CD14-positive monocyte (primary cell): ENCODE data around the gene RPS6KA5. TPM values are rescaled to one million over a fixed set of nuclear protein-coding genes. Genes with fewer than 3 reads are reported as not detected.

Experiments used
- DNase-seq, 3 donors: peaks; one replicate each; pipeline ENCODE4 v3.0.0-alpha.2; 2011 to 2022
- H2AFZ ChIP-seq: 2 replicates; pipeline ENCODE4 v1.6.0; 2012; ENCODE audit warnings: mild to moderate bottlenecking, low read depth, low read length, inconsistent platforms; ENCODE audit not compliant: insufficient read depth, poor library complexity, severe bottlenecking
- H3K27ac ChIP-seq, 2 donors: 1 replicate in 1 of 2; 2 replicates in 1 of 2; pipeline ENCODE4 v1.5.1; 2012 to 2013; ENCODE audit warnings: low read length in 2 of 2, control low read depth in 1 of 2, inconsistent platforms in 1 of 2, low read depth in 1 of 2, mild to moderate bottlenecking in 1 of 2
- H3K27me3 ChIP-seq, 2 donors: one replicate each; pipeline versions ENCODE4 v1.6.0 to v1.6.1; 2011 to 2013; ENCODE audit warnings: low read length in 2 of 2; ENCODE audit not compliant: control insufficient read depth in 2 of 2, insufficient read depth in 2 of 2
- H3K36me3 ChIP-seq, 2 donors: replicated peaks in 1 of 2; 1 replicate in 1 of 2; 2 replicates in 1 of 2; pipeline versions ENCODE4 v1.5.1 to v1.6.1; 2012 to 2013; ENCODE audit warnings: low read length in 2 of 2, control low read depth in 1 of 2, inconsistent platforms in 1 of 2, mild to moderate bottlenecking in 1 of 2; ENCODE audit not compliant: insufficient read depth in 2 of 2, control insufficient read depth in 1 of 2
- H3K4me1 ChIP-seq, 2 donors: 1 replicate in 1 of 2; 2 replicates in 1 of 2; pipeline versions ENCODE4 v1.5.1 to v1.6.1; 2012 to 2013; ENCODE audit warnings: low read length in 2 of 2, control low read depth in 1 of 2, inconsistent platforms in 1 of 2, mild to moderate bottlenecking in 1 of 2, moderate library complexity in 1 of 2; ENCODE audit not compliant: insufficient read depth in 2 of 2, control insufficient read depth in 1 of 2
- H3K4me2 ChIP-seq: replicated peaks from 2 replicates; pipeline ENCODE3; 2012; ENCODE audit warnings: low read length, moderate library complexity, mild to moderate bottlenecking; ENCODE audit not compliant: poor library complexity, severe bottlenecking; ENCODE audit errors: extremely low read depth
- H3K4me3 ChIP-seq, 3 experiments: fragments of 200-600 bp in 1 of 3; sonication (generic) in 1 of 3; replicated peaks in 1 of 3; 1 replicate in 2 of 3; 2 replicates in 1 of 3; pipeline ENCODE4 v1.5.1; 2011 to 2013; ENCODE audit warnings: low read length in 3 of 3, mild to moderate bottlenecking in 3 of 3, control low read depth in 2 of 3, low read depth in 2 of 3, inconsistent platforms in 1 of 3, moderate library complexity in 1 of 3
- H3K79me2 ChIP-seq: 2 replicates; pipeline ENCODE4 v1.6.0; 2012; ENCODE audit warnings: mild to moderate bottlenecking, control low read depth, inconsistent platforms, low read length, moderate library complexity; ENCODE audit not compliant: insufficient read depth
- H3K9ac ChIP-seq: 2 replicates; pipeline ENCODE4 v1.6.0; 2017; ENCODE audit warnings: low read length, mild to moderate bottlenecking; ENCODE audit not compliant: insufficient read depth, poor library complexity, severe bottlenecking
- H3K9me3 ChIP-seq, 2 donors: replicated peaks in 1 of 2; 1 replicate in 1 of 2; 2 replicates in 1 of 2; pipeline versions ENCODE4 v1.5.1 to v1.6.1; 2012 to 2013; ENCODE audit warnings: low read length in 2 of 2, control low read depth in 1 of 2; ENCODE audit not compliant: control insufficient read depth in 1 of 2, insufficient read depth in 1 of 2
- H4K20me1 ChIP-seq: 2 replicates; pipeline ENCODE4 v1.6.0; 2012; ENCODE audit warnings: mild to moderate bottlenecking, low read length, control low read depth, moderate library complexity; ENCODE audit not compliant: insufficient read depth
- H3K27ac Mint-ChIP-seq, 7 donors: one replicate each; pipeline ENCODE4 v1.8.0; 2020; ENCODE audit warnings: mild to moderate bottlenecking in 7 of 7, mixed read lengths in 7 of 7, moderate library complexity in 6 of 7, inconsistent platforms in 2 of 7
- H3K27me3 Mint-ChIP-seq, 3 donors: one replicate each; pipeline ENCODE4 v1.8.0; 2021 to 2022; ENCODE audit warnings: low read depth in 3 of 3, mild to moderate bottlenecking in 3 of 3, mixed read lengths in 3 of 3, moderate library complexity in 3 of 3, inconsistent platforms in 1 of 3
- H3K36me3 Mint-ChIP-seq, 2 donors: one replicate each; pipeline ENCODE4 v1.8.0; 2020; ENCODE audit warnings: mixed read lengths in 2 of 2, inconsistent platforms in 1 of 2, mild to moderate bottlenecking in 1 of 2
- H3K4me1 Mint-ChIP-seq: one replicate; pipeline ENCODE4 v1.8.0; 2020; ENCODE audit warnings: mild to moderate bottlenecking, mixed read lengths
- H3K4me3 Mint-ChIP-seq, 2 donors: one replicate each; pipeline ENCODE4 v1.8.0; 2020; ENCODE audit warnings: mild to moderate bottlenecking in 2 of 2, mixed read lengths in 2 of 2, moderate library complexity in 1 of 2
- H3K9me3 Mint-ChIP-seq, 7 donors: one replicate each; pipeline ENCODE4 v1.8.0; 2020 to 2022; ENCODE audit warnings: mixed read lengths in 7 of 7, mild to moderate bottlenecking in 6 of 7, moderate library complexity in 6 of 7, inconsistent platforms in 2 of 7
- CTCF ChIP-seq: fragments of 200-600 bp; IDR thresholded peaks from one replicate; pipeline ENCODE4 v1.8.0; 2022; ENCODE audit warnings: antibody characterized with exemption, mild to moderate bottlenecking
- WGBS: methylation state at CpG from one replicate; pipeline ENCODE4 v1.1.5; 2013; ENCODE audit warnings: missing lambda C conversion rate; ENCODE audit not compliant: insufficient coverage; 5-methylcytosine and 5-hydroxymethylcytosine counted together
- intact Hi-C, 2 donors: fragments of 100-400 bp; cut with micrococcal nuclease; formaldehyde crosslinking; loops; one replicate each; pipeline versions ENCODE4 v1.15.0 to v1.15.1; 2023
- polyA plus RNA-seq, 3 donors: library from polyadenylated mRNA; depleted of rRNA in 1 of 3; unstranded in 2 of 3; stranded (reverse) in 1 of 3; fragments of 300-500 nt in 2 of 3; fragments of >200 nt in 1 of 3; fragmentation: Illumina TruSeq in 2 of 3; gene quantifications; 1 replicate in 2 of 3; 2 replicates in 1 of 3; pipeline ENCODE4 v1.2.3, GENCODE V29; 2012 to 2021

The RPS6KA5 gene
- polyA plus RNA-seq, 3 donors, result 4.4 to 10.1 (median 7.9) TPM

GRCh38 chr14:90820958-90821357 is 239.5 kb downstream of the RPS6KA5 start:
- H3K4me1 ChIP-seq, result no peaks in the 10 kb centered on the region
- Mint-ChIP-seq H3K4me1 (peaks cover 5% of the 10 kb centered on the region), H3K27ac (no peak overlapping the region), H3K27me3 (peaks cover 5 to 12% (median 11%) of the 10 kb centered on the region in 3 donors), H3K36me3 (no peaks in the 10 kb centered on the region), H3K4me3 (no peak overlapping the region), H3K9me3 (peaks cover 18 to 41% (median 33%) of the 10 kb centered on the region in 7 donors)
- no peak for TF ChIP-seq CTCF
- no peaks in the 10 kb centered on the region for H4K20me1 ChIP-seq
- no peak overlapping the region for H3K27ac ChIP-seq
- peaks cover 24 to 34% of the 10 kb centered on the region in 2 donors for H3K9me3 ChIP-seq
- H3K4me3 ChIP-seq, result no peak overlapping the region
- no peaks in the 10 kb centered on the region for H3K36me3 ChIP-seq
- H3K27me3 ChIP-seq, result no peaks in the 10 kb centered on the region
- no peaks in the 10 kb centered on the region for H3K79me2 ChIP-seq
- H3K4me2 ChIP-seq, result no peak overlapping the region
- no peak overlapping the region for H2AFZ ChIP-seq
- DNase-seq, result peak; percentile 18 to 71 (median 45)
- intact Hi-C loops, result loop anchor here in 1 of 2 donors (10.0 kb wide), 1 partner anchor 416 kb away; no protein-coding TSS in a partner anchor
- 27% methylated on average over 3 of the region's 11 CpGs for WGBS
- H3K9ac ChIP-seq, result no peak overlapping the region

- peaks cover 11 to 21% (median 19%) of the 10 kb centered on the region in 3 donors for H3K27me3 Mint-ChIP-seq
- Histone ChIP-seq H3K4me2 (no peak overlapping the region), H3K9me3 (peaks cover 24 to 26% of the 10 kb centered on the region in 2 donors), H4K20me1 (no peaks in the 10 kb centered on the region), H3K27me3 (peaks cover 4 to 9% of the 10 kb centered on the region in 2 donors), H3K27ac (no peak overlapping the region), H3K36me3 (no peaks in the 10 kb centered on the region), H2AFZ (no peak overlapping the region), H3K79me2 (no peaks in the 10 kb centered on the region), H3K9ac (no peak overlapping the region), H3K4me3 (no peak overlapping the region), H3K4me1 (peaks cover 4 to 7% of the 10 kb centered on the region in 2 donors)
- intact Hi-C loops, result loop anchor here in 1 of 2 donors (10.0 kb wide), 1 partner anchor 415 kb away; no protein-coding TSS in a partner anchor
- TF ChIP-seq CTCF, result no peak
- H3K9me3 Mint-ChIP-seq, result peaks cover 14 to 33% (median 28%) of the 10 kb centered on the region in 7 donors
- H3K36me3 Mint-ChIP-seq, result peaks cover 0 to 4% of the 10 kb centered on the region in 2 donors
- peak overlapping the region in 1 of 7 donors; percentile 26 for H3K27ac Mint-ChIP-seq
- 79% methylated on average over 2 of the region's 5 CpGs for WGBS
- H3K4me1 Mint-ChIP-seq, result peaks cover 10% of the 10 kb centered on the region
- DNase-seq, result no peak
- H3K4me3 Mint-ChIP-seq, result no peak overlapping the region
These were observed 240.6 kb downstream of the RPS6KA5 start for GRCh38 chr14:90819734-90820393.
